ENCODE results near the gene WNT7B. TPM values are rescaled to one million over a fixed set of nuclear protein-coding genes. Genes with fewer than 3 reads are reported as not detected.
A peak's percentile ranks its signal among the peaks of the same experiment; 100 is the strongest.

WNT7B gene
- total RNA-seq, 4 donors from 2014 or later, result not detected

- peak in 1 of 3 donors; percentile 31 for DNase-seq
- TF ChIP-seq, protein P1, sequence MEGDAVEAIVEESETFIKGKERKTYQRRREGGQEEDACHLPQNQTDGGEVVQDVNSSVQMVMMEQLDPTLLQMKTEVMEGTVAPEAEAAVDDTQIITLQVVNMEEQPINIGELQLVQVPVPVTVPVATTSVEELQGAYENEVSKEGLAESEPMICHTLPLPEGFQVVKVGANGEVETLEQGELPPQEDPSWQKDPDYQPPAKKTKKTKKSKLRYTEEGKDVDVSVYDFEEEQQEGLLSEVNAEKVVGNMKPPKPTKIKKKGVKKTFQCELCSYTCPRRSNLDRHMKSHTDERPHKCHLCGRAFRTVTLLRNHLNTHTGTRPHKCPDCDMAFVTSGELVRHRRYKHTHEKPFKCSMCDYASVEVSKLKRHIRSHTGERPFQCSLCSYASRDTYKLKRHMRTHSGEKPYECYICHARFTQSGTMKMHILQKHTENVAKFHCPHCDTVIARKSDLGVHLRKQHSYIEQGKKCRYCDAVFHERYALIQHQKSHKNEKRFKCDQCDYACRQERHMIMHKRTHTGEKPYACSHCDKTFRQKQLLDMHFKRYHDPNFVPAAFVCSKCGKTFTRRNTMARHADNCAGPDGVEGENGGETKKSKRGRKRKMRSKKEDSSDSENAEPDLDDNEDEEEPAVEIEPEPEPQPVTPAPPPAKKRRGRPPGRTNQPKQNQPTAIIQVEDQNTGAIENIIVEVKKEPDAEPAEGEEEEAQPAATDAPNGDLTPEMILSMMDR (IDR thresholded peaks at IDR 0.05), result no peak
- TF ChIP-seq POLR2A (IDR thresholded peaks at IDR 0.05), result no peak
- Histone ChIP-seq H3K27ac (peak overlapping the region in 1 of 4 donors; percentile 13), H3K4me1 (peaks cover 0 to 64% (median 4%) of the 10 kb centered on the region in 4 donors), H3K36me3 (no peaks in the 10 kb centered on the region), H3K27me3 (no peaks in the 10 kb centered on the region), H3K4me3 (no peak overlapping the region), H3K9me3 (no peaks in the 10 kb centered on the region)
Observed at GRCh38 chr22:45999379-45999971, 22.5 kb upstream of the WNT7B start.

DNA sequence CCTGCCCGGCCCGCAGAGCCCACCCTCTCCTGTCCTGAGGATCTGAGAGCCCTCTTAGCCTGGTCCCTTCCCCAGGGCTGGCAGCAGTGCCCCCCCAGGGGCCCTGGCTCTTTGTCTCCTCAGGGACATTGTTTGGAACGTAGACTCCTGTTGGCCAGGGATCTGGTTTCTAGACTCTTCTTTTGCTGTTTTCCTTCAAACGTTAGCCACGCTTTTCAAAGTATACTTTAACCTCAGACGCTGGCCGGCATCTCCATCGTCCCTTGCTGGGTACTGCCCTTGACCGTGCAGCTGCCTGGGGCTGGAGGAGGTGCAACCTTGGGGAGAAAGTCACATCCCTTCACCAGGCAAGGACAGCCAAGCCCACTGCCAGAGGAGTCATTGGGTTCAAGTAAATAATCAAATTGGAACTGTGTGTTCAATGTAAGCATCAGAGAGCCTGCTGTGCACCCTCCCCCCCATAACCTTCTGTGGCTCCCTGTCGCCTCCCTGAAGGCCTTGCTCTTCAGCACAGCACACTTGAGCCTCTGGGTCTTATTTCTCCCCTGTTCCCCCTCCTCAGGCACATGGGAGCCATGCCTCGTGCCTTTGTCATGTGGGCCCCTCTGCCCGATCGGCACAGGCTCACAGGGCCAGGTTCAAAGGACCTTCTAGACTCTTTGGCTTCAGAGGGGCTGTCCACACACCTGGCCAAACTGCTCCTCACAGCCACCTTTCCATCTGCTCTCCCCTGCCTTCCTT lies 21.8 kb upstream of the WNT7B start:
- TF ChIP-seq, protein P1 (IDR thresholded peaks at IDR 0.05), result no peak
- TF ChIP-seq POLR2A (IDR thresholded peaks at IDR 0.05), result no peak
- Histone ChIP-seq H3K27ac (peak overlapping the region in 3 of 4 donors; percentile 31 to 83 (median 72)), H3K4me1 (peaks cover 0 to 64% (median 4%) of the 10 kb centered on the region in 4 donors), H3K9me3 (no peaks in the 10 kb centered on the region), H3K27me3 (no peaks in the 10 kb centered on the region), H3K36me3 (no peaks in the 10 kb centered on the region), H3K4me3 (no peak overlapping the region)
- peak in 1 of 3 donors; percentile 15 for DNase-seq

GRCh38 chr22:45997777-45998637 lies 21.0 kb upstream of the WNT7B start:
- Histone ChIP-seq H3K27me3 (no peaks in the 10 kb centered on the region), H3K36me3 (no peaks in the 10 kb centered on the region), H3K4me3 (no peak overlapping the region), H3K9me3 (no peaks in the 10 kb centered on the region), H3K4me1 (peaks cover 0 to 64% (median 4%) of the 10 kb centered on the region in 4 donors), H3K27ac (peak overlapping the region; percentile 34 to 83 (median 70))
- peak in 1 of 3 donors; percentile 44 for DNase-seq
- TF ChIP-seq, protein P1 (IDR thresholded peaks at IDR 0.05), result no peak
- no peak for TF ChIP-seq POLR2A (IDR thresholded peaks at IDR 0.05)

- Histone ChIP-seq H3K4me3 (no peak overlapping the region), H3K27me3 (no peaks in the 10 kb centered on the region), H3K4me1 (peaks cover 0 to 62% (median 4%) of the 10 kb centered on the region in 4 donors), H3K36me3 (no peaks in the 10 kb centered on the region), H3K9me3 (no peaks in the 10 kb centered on the region), H3K27ac (peak overlapping the region; percentile 34 to 83 (median 70))
- peak; percentile 52 to 83 (median 72) for DNase-seq
- TF ChIP-seq, protein P1 (IDR thresholded peaks at IDR 0.05), result no peak
- no peak for TF ChIP-seq POLR2A (IDR thresholded peaks at IDR 0.05)
Observed at GRCh38 chr22:45997077-45997776, 20.3 kb upstream of the WNT7B start.

Data from Peyer's patch (tissue), 4 donors.